ENCODE results near the gene CHAF1A.

DNA sequence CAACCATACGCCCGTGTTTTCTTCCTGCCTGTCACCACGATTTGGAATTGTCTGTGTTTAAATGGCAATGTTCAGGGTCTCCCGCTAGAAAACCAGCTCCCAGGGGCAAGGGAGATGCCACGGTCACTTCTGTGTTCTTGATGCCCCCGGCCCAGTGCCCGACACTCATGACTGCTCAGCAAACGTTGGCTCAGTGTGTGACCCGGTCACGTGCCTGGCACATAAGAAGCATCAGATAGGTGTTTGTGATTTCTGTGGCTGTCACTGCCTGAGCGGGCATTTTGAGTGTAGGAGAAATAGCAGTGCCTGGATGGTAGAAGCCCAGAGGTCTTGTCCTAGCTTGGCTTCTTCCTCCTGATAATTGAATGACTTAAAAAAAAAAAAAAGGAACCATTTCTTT is 85.1 kb downstream of the CHAF1A start:
- TF ChIP-seq, protein P1, sequence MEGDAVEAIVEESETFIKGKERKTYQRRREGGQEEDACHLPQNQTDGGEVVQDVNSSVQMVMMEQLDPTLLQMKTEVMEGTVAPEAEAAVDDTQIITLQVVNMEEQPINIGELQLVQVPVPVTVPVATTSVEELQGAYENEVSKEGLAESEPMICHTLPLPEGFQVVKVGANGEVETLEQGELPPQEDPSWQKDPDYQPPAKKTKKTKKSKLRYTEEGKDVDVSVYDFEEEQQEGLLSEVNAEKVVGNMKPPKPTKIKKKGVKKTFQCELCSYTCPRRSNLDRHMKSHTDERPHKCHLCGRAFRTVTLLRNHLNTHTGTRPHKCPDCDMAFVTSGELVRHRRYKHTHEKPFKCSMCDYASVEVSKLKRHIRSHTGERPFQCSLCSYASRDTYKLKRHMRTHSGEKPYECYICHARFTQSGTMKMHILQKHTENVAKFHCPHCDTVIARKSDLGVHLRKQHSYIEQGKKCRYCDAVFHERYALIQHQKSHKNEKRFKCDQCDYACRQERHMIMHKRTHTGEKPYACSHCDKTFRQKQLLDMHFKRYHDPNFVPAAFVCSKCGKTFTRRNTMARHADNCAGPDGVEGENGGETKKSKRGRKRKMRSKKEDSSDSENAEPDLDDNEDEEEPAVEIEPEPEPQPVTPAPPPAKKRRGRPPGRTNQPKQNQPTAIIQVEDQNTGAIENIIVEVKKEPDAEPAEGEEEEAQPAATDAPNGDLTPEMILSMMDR (conservative IDR thresholded peaks at IDR 0.05) = no peak
- no peak for TF ChIP-seq EZH2 (IDR thresholded peaks at IDR 0.05; ENCODE audit: low read depth)

Measured in PC-9 (cell line).